ENCODE data around the gene LEO1. TPM values are rescaled to one million over a fixed set of nuclear protein-coding genes. Genes with fewer than 3 reads are reported as not detected.
A peak's percentile ranks its signal among the peaks of the same experiment; 100 is the strongest.

The LEO1 gene
- total RNA-seq, 4 donors from 2014 or later: 23.9 to 53.6 (median 27.3) TPM

DNA sequence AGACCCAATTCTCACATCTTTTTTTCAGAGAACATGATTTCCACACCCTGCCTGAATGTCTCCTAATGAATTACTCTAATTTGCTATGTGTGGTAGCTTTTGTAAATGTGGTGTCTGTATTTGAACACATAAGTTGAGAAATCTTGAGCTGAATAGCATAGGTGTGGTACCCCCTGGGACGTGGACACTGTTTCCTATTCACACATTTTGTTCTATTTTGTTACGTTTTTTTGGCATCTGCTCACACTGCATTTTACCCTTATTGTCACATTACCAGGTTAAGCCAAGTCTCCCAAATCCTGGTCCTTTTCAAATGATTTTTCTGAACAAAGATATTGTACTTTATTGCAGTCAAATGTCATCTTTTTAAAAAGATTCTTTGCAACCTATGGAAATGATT, 40.6 kb upstream of the LEO1 start:
- no peaks in the 10 kb centered on the region for H3K4me1 ChIP-seq
- no peak overlapping the region for H3K4me3 ChIP-seq
- H3K27ac ChIP-seq: no peak overlapping the region
- no peaks in the 10 kb centered on the region for H3K36me3 ChIP-seq
- no peaks in the 10 kb centered on the region for H3K27me3 ChIP-seq
- H3K9me3 ChIP-seq: no peaks in the 10 kb centered on the region
- DNase-seq: no peak
- TF ChIP-seq, protein P1, sequence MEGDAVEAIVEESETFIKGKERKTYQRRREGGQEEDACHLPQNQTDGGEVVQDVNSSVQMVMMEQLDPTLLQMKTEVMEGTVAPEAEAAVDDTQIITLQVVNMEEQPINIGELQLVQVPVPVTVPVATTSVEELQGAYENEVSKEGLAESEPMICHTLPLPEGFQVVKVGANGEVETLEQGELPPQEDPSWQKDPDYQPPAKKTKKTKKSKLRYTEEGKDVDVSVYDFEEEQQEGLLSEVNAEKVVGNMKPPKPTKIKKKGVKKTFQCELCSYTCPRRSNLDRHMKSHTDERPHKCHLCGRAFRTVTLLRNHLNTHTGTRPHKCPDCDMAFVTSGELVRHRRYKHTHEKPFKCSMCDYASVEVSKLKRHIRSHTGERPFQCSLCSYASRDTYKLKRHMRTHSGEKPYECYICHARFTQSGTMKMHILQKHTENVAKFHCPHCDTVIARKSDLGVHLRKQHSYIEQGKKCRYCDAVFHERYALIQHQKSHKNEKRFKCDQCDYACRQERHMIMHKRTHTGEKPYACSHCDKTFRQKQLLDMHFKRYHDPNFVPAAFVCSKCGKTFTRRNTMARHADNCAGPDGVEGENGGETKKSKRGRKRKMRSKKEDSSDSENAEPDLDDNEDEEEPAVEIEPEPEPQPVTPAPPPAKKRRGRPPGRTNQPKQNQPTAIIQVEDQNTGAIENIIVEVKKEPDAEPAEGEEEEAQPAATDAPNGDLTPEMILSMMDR (IDR thresholded peaks at IDR 0.05): no peak
- no peak for TF ChIP-seq POLR2A (IDR thresholded peaks at IDR 0.05)

DNA sequence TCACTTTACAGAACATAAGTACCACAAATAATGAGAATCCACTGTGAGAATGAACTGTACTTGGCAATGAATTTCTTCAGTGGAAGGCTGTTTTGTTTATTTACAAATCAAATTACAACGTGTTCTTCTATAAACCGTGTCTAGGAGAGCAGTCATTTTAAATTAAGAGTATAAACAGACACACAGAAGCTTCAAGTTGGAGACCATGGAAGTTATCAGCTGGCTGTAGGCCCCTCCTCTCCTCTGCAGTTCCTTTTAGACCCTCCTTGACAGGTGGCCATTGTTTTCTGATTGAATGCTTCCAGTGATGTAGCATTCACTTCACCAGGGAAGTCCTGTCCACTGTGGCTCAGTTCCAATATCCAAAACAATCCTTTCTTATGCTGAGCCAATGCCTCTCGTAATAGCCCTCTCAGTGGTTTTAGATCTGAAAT, 40.1 kb upstream of the LEO1 start:
- Histone ChIP-seq H3K4me3 (no peak overlapping the region), H3K27me3 (no peaks in the 10 kb centered on the region), H3K36me3 (no peaks in the 10 kb centered on the region), H3K9me3 (no peaks in the 10 kb centered on the region), H3K4me1 (no peaks in the 10 kb centered on the region), H3K27ac (no peak overlapping the region)
- no peak for DNase-seq
- TF ChIP-seq, protein P1 (IDR thresholded peaks at IDR 0.05): no peak

DNA sequence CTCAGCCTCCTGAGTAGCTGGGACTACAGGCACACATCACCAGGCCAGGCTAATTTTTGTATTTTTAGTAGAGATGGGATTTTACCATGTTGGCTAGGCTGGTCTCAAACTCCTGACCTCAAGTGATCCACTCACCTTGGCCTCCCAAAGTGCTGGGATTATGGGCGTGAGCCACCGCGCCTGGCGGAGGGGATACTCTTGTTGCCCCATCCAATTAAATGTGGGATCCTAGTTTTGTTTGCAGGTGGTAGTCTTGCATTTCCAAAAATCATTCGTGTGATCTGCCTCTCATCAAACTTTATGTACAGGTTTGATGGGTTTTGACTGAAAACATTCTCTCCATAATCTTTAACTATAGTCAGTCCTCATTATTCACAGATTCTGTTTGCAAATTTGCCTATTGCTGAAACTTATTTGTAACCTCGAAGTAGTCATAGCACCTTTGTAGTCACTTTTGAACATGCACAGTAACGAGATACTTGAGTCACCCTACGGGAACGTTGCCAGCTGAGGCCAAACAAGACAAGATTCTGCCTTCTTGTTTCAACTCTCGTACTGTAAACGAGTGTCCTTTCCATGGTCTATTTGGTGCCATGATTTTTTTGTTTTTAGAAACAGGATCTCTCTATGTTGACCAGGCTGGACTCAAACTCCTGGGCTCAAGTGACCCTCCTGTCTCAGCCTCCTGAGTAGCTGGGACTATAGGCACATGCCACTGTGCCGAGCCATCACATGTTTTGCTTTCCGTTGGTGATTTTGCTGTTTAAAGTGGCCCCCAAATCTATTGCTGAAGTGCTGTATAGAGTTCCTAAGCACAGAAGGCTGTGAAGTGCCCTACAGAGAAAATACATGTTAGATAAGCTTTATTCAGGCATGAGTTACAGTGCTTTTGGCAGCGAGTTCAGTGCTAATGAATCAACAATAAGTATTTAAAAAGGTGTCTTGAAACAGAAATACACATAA, 39.3 kb upstream of the LEO1 start:
- Histone ChIP-seq H3K4me3 (no peak overlapping the region), H3K9me3 (no peaks in the 10 kb centered on the region), H3K36me3 (no peaks in the 10 kb centered on the region), H3K27me3 (no peaks in the 10 kb centered on the region), H3K27ac (no peak overlapping the region), H3K4me1 (no peaks in the 10 kb centered on the region)
- TF ChIP-seq, protein P1 (IDR thresholded peaks at IDR 0.05): no peak
- no peak for TF ChIP-seq POLR2A (IDR thresholded peaks at IDR 0.05)
- no peak for DNase-seq

DNA sequence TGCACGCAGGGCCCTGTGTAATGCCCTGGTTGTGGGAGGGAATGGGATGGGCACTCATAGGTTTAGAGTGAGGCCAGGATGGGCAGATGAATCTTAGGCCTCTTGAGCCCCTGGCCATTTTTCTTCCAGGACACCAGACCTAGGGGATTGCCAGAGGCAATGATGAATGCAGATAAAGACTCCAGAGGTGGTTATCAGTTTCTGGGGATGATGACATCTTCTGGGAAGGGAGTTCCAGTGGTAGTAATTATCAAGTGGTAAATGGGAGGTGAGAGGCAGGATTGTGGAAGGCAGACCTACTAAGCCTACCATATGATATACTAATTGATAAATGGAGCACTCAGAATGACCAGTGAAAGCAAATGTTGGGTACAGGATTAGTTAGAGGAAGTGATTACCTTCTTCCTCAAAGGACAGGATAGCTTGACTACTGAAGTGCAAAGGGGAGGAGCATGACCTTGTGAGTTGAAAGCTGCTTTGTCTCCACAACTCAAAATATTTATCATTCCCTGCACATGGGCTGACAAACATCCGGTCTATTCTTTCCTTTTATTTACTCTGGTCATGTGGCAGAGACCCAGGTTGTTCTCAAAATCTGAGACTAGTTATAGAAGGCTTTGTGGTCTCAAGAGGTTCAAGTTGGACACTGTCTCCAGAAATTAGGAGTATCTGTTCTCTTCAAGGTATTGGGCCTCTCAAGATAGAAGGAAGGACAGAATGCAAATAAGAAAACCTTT, 37.3 kb upstream of the LEO1 start:
- H3K27me3 ChIP-seq: no peaks in the 10 kb centered on the region
- no peak overlapping the region for H3K4me3 ChIP-seq
- H3K9me3 ChIP-seq: no peaks in the 10 kb centered on the region
- H3K27ac ChIP-seq: peak overlapping the region in 1 of 4 donors; percentile 38
- no peaks in the 10 kb centered on the region for H3K4me1 ChIP-seq
- H3K36me3 ChIP-seq: no peaks in the 10 kb centered on the region
- DNase-seq: no peak
- TF ChIP-seq POLR2A (IDR thresholded peaks at IDR 0.05): no peak

DNA sequence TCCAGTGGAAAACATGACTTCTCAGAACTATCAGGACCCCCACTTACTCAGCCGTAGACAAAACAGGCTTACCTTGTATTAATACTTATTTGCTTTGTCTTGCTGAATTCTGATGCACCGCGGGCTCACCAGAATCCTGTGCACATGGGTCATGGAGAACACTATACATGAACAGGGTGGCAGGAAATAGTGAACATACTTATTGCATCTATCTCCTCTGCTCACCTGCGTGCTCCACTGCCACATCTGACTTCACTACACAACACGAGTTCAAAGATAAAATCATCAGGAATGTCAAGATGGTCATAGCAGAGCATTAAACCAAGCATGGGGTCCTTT, 36.8 kb upstream of the LEO1 start:
- Histone ChIP-seq H3K4me3 (no peak overlapping the region), H3K27ac (peak overlapping the region in 1 of 4 donors; percentile 38), H3K36me3 (no peaks in the 10 kb centered on the region), H3K9me3 (no peaks in the 10 kb centered on the region), H3K27me3 (no peaks in the 10 kb centered on the region), H3K4me1 (no peaks in the 10 kb centered on the region)
- DNase-seq: no peak
- no peak for TF ChIP-seq POLR2A (IDR thresholded peaks at IDR 0.05)
- TF ChIP-seq, protein P1 (IDR thresholded peaks at IDR 0.05): no peak
